HK-2 (cell line): ENCODE data around the gene UBAC2.
"Not testable (repeated sequence)": the region's sequence is repeated elsewhere in the genome, so short reads cannot be mapped to it uniquely, and the experiment has no call there.

ENCODE experiments used
- DNase-seq: peaks from one replicate; pipeline ENCODE4 v3.0.0-alpha.2; 2018; ENCODE audit not compliant: unreplicated experiment

The UBAC2 gene

GRCh38 chr13:99182439-99182838 lies 18.2 kb upstream of the UBAC2 start:
- DNase-seq: no peak

GRCh38 chr13:99185606-99186005 lies 15.0 kb upstream of the UBAC2 start:
- DNase-seq: no peak

- no peak for DNase-seq
These were observed 10.3 kb upstream of the UBAC2 start for GRCh38 chr13:99190147-99190985.

DNA sequence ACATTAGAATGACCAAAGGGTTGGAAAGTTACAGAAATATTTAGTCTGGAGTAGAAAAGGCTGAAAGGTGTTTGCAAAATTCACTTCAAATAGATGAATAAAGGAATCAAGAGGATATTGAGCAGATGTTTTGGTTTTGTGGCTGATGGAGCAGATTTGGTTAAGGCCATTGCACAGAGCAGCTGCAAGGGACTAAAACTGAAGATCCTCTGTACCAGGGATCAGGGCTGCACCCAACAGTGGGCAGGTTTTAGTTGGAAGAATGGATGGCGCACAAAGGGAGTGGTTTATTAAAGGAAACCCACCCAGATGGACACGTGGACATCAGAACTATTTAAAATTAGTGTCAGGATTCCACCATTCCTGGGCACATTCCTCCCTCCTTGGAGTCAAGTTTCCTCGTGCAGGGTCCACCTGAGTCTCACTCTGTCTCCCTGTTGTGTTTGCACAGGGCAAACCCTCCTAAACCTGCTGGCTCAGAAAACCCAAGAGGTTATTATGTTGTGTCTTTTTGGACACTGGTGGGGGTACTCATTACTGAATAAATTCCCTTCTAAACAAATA lies 9.2 kb upstream of the UBAC2 start:
- no peak for DNase-seq

GRCh38 chr13:99191900-99192399 lies 8.7 kb upstream of the UBAC2 start:
- DNase-seq: no peak

DNA sequence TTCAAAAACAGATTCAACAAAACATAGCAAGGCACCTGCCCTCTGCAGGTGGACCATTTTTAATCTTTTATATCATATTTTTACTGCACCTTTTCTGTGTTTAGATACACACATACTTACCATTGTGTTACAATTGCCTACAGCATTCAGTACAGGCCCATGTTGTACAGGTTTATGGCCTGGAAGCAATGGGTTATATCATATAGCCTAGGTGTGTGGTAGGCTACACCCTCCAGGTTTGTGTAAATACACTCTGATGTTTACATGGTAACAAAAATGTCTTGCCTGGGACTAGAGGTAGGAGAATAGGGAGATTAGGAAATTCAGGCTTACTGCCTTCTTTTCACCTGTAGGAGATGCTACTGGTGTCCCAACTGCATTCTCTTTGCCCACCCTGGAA lies 8.2 kb upstream of the UBAC2 start:
- no peak for DNase-seq

- DNase-seq: no peak
These were observed 7.5 kb upstream of the UBAC2 start for GRCh38 chr13:99193152-99193551.

- DNase-seq: no peak
These were observed 4.1 kb upstream of the UBAC2 start for GRCh38 chr13:99196466-99197116.

- DNase-seq: no peak
These were observed 3.5 kb upstream of the UBAC2 start for GRCh38 chr13:99197117-99197651.

DNA sequence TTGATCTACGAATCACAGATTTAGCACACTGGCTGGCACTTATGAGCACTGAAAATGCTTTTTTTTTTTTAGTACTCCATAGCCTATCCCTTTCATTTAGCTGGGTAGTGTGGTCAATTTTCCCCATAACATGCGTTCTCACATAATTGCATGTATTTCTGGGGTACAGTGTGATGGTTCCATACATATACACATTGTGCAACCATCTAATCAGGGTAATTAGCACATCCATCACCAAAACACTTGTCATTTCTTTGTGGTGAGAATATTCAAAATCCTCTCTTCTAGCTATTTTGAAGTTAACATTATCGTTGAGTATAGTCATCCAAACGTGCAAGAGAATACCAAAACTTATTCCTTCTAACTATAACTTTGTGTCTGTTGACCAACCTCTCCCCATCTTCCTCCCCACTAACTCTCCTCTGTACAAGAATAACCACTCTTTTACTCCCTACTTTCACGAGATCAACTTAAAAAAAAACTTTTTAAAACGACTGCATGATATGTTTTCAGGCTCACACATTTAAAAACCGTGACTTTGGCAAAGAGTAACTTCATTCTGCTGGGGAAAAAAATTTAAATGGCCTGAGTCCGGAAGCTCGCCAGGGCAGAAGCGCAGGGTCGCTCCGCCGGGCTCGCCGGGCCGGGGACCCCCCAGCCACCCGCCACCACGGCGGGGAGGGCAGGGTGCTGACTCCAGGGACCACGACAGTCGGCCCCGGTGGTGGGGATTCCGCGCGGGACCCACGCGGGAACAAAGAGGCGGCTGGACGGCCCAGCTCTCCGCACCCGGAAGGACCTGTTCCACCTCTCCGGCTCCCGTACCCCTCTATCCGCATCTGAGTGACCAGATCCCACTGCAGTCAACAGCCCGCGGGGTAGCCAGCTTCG lies 868 bp upstream of the UBAC2 start:
- no peak for DNase-seq

GRCh38 chr13:99203601-99204579 lies 3.2 kb downstream of the UBAC2 start:
- DNase-seq: no peak

DNA sequence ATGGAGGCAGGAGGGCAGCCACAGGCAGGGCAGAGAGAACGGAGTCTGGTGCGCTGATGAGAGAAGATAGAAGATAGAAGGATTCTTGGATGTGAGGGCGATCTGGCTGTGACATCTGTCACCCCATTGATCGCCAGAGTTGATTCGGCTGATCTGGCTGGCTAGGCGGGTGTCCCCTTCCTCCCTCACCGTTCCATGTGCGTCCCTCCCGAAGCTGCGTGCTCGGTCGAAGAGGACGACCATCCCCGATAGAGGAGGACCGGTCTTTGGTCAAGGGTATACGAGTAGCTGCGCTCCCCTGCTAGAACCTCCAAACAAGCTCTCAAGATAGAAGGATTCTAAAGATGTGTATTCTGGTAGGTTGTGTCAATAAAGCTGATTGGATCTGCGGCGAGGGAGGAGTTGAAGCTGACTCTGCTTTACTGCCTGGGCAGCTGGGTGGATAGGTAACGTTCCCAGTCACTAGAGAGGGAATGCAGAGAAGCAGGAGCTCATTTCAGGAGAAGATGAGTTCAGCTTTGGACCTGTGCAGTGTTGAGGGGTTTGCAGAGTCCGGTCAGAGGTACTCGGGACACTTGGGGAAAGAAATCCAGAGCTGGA lies 5.1 kb downstream of the UBAC2 start:
- no peak for DNase-seq

DNA sequence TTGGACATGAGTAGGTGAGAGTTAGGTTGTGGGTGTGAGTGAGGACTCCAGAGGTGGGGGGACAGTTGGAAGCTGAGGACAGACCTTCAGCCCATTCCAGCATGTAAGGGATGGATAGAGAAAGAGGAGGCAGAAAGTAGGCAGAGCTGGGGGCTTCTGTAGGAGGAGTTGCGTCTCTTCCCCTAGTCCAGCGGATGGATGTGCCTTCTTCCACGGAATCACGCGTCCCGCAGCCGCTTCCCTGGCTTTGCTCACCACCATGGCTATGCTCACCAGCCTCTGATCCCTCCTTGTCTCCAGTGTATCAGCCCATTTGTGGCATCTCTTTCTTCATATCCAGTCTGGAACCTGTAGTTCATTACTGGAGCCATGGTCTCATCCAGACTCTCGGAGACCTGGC lies 5.6 kb downstream of the UBAC2 start:
- DNase-seq: no peak

DNA sequence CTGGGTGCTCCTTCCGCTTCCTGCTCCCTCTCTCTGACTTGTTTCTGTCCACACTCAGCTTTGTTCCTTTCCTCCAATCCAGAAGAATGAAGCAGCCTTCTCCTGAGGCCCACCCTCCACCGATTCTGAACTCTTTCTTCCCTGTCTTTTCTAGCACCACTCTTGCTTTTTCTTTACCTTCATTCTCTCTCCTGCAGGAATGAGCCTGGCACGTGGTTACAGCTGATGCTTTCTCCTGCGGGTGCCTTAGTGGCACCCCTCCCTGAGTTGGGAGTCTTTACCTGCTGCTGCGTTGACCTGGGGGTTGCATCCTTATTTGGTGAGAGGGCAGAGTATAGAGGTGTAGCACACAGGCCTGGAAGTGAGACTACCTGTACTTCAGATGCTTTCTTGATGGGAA lies 6.2 kb downstream of the UBAC2 start:
- no peak for DNase-seq

DNA sequence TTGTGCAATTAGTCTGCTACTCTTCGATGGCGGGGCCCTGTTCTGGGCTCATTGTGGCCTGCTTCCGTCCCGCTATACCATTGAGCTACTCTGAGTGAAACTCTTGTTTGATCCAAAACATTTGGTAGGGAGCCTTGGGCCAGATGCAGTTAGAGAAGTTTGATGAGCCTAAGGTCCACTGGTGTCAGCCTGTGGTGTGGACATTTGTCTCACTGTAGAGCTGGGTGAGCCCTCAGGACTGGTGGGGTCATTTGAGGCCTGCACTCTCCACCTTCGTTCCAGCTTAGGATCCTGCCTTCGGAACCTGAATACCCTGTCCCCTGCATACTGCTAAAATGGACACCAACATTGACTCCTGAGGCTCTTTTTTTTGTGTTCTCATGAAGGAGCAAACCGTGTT lies 6.9 kb downstream of the UBAC2 start:
- no peak for DNase-seq

- no peak for DNase-seq
These were observed 7.5 kb downstream of the UBAC2 start for GRCh38 chr13:99208185-99208584.

- DNase-seq: no peak
These were observed 8.3 kb downstream of the UBAC2 start for GRCh38 chr13:99208845-99209527.

- DNase-seq: not testable (repeated sequence)
These were observed 10.0 kb downstream of the UBAC2 start for GRCh38 chr13:99210627-99211026.

DNA sequence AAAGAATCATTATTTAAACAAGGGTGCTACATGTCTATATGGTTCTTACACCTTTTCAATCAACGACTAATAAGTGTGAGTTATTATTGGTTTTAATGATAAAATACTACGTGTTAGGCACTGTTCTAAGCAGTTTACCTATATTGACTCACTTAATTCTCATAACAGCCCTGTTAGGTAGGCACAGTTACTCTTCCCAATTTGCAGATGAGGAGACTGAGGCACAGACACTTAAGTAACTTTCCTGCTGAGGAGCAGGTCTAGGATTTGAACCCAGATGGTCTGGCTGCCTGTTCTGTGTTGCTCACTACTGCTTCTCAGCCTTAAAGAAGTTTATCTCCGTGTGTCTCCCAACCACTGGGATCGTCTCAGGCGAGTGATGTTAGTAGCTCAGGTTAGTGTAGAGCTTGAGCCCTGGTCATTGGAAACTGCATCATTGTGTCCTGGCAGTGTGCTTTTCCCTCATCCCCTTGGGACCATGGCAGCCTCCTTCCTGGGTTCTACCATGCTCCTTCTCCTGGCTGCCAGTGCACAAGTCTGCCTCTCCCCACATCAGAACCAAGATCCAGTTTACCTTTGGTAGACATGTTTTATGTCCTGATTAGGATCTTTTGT lies 10.9 kb downstream of the UBAC2 start:
- no peak for DNase-seq
